Naive B cell (primary cell): ENCODE measurements around the gene OR52E4. TPM values are rescaled to one million over a fixed set of nuclear protein-coding genes. Genes with fewer than 3 reads are reported as not detected.
A peak's percentile ranks its signal among the peaks of the same experiment; 100 is the strongest.

Experiments
- ATAC-seq, 2 donors: fragments of 150-1000 bp; cut with Tn5 transposase; 2 replicates each; pipeline ENCODE4 v1.10.0; 2021; ENCODE audit warnings: low read depth in 2 of 2, mild to moderate bottlenecking in 2 of 2, moderate library complexity in 2 of 2
- DNase-seq: peaks from one replicate; pipeline ENCODE4 v3.0.0; 2022
- H3K27ac Mint-ChIP-seq, 6 donors: one replicate each; pipeline ENCODE4 v1.8.0; 2020 to 2022; ENCODE audit warnings: mild to moderate bottlenecking in 6 of 6, mixed read lengths in 6 of 6, moderate library complexity in 5 of 6, inconsistent platforms in 2 of 6
- H3K27me3 Mint-ChIP-seq, 3 donors: one replicate each; pipeline ENCODE4 v1.8.0; 2021 to 2022; ENCODE audit warnings: mixed read lengths in 3 of 3, mild to moderate bottlenecking in 1 of 3
- H3K36me3 Mint-ChIP-seq, 2 donors: one replicate each; pipeline ENCODE4 v1.8.0; 2020 to 2022; ENCODE audit warnings: mixed read lengths in 2 of 2, inconsistent platforms in 1 of 2, mild to moderate bottlenecking in 1 of 2
- H3K4me1 Mint-ChIP-seq, 3 donors: one replicate each; pipeline ENCODE4 v1.8.0; 2020 to 2022; ENCODE audit warnings: mixed read lengths in 3 of 3, inconsistent platforms in 1 of 3, mild to moderate bottlenecking in 1 of 3, moderate library complexity in 1 of 3
- H3K4me3 Mint-ChIP-seq, 8 donors: one replicate each; pipeline ENCODE4 v1.8.0; 2020 to 2022; ENCODE audit warnings: mild to moderate bottlenecking in 8 of 8, mixed read lengths in 8 of 8, moderate library complexity in 8 of 8, inconsistent platforms in 2 of 8
- H3K9me3 Mint-ChIP-seq, 7 donors: one replicate each; pipeline ENCODE4 v1.8.0; 2020 to 2022; ENCODE audit warnings: mixed read lengths in 7 of 7, mild to moderate bottlenecking in 5 of 7, inconsistent platforms in 2 of 7, moderate library complexity in 1 of 7
- polyA plus RNA-seq, 6 donors: library from polyadenylated mRNA; unstranded; fragments of 300-500 nt; fragmentation: Illumina TruSeq; gene quantifications; one replicate each; pipeline ENCODE4 v1.2.3, GENCODE V29; 2021; ENCODE audit warnings: low read depth in 6 of 6

Gene OR52E4
- polyA plus RNA-seq, 6 donors from 2014 or later, result not detected

GRCh38 chr11:5891216-5891800, 10.9 kb downstream of the OR52E4 start:
- no peak for ATAC-seq
- DNase-seq, result peak; percentile 12
- Mint-ChIP-seq H3K36me3 (no peaks in the 10 kb centered on the region), H3K4me3 (no peak overlapping the region), H3K27ac (no peak overlapping the region), H3K4me1 (no peaks in the 10 kb centered on the region), H3K9me3 (no peaks in the 10 kb centered on the region), H3K27me3 (peaks cover 4 to 10% (median 5%) of the 10 kb centered on the region in 3 donors)

GRCh38 chr11:5892908-5893307, 12.5 kb downstream of the OR52E4 start, which contains the start of gene OR52E5:
OR52E5 (plus strand) TSS chr11:5893208; CDS start chr11:5900777, 7,569 bp downstream.
- Mint-ChIP-seq H3K9me3 (no peaks in the 10 kb centered on the region), H3K36me3 (no peaks in the 10 kb centered on the region), H3K27ac (no peak within 1 kb of the TSS), H3K27me3 (peaks cover 0 to 9% (median 4%) of the 10 kb centered on the region in 3 donors), H3K4me3 (no peak within 1 kb of the TSS), H3K4me1 (no peaks in the 10 kb centered on the region)
- no peak for ATAC-seq
- DNase-seq, result no peak

GRCh38 chr11:5899534-5899933, 19.1 kb downstream of the OR52E4 start:
- no peaks in the 10 kb centered on the region for H3K9me3 Mint-ChIP-seq
- H3K36me3 Mint-ChIP-seq, result no peaks in the 10 kb centered on the region
- DNase-seq, result no peak
- no peaks in the 10 kb centered on the region for H3K4me1 Mint-ChIP-seq
- H3K27ac Mint-ChIP-seq, result no peak overlapping the region
- no peak overlapping the region for H3K4me3 Mint-ChIP-seq
- peaks cover 0 to 13% (median 9%) of the 10 kb centered on the region in 3 donors for H3K27me3 Mint-ChIP-seq
- no peak for ATAC-seq

GRCh38 chr11:5910540-5910939, 30.1 kb downstream of the OR52E4 start:
- H3K9me3 Mint-ChIP-seq, result peaks cover 0 to 18% (median 10%) of the 10 kb centered on the region in 7 donors
- no peak for DNase-seq
- no peaks in the 10 kb centered on the region for H3K36me3 Mint-ChIP-seq
- no peaks in the 10 kb centered on the region for H3K4me1 Mint-ChIP-seq
- no peak overlapping the region for H3K27ac Mint-ChIP-seq
- H3K4me3 Mint-ChIP-seq, result peak overlapping the region in 1 of 8 donors; percentile 35
- ATAC-seq, result no peak
- peaks cover 9 to 30% (median 21%) of the 10 kb centered on the region in 3 donors for H3K27me3 Mint-ChIP-seq

- DNase-seq (no peak), ATAC-seq (no peak)
- no peak overlapping the region for H3K27ac Mint-ChIP-seq
- peaks cover 4 to 53% (median 22%) of the 10 kb centered on the region in 7 donors for H3K9me3 Mint-ChIP-seq
- H3K36me3 Mint-ChIP-seq, result no peaks in the 10 kb centered on the region
- H3K27me3 Mint-ChIP-seq, result no peaks in the 10 kb centered on the region
- no peak overlapping the region for H3K4me3 Mint-ChIP-seq
- no peaks in the 10 kb centered on the region for H3K4me1 Mint-ChIP-seq
These were observed 42.5 kb downstream of the OR52E4 start for GRCh38 chr11:5922749-5923426.

GRCh38 chr11:5923427-5923776, 43.0 kb downstream of the OR52E4 start:
- Mint-ChIP-seq H3K4me3 (no peak overlapping the region), H3K27ac (no peak overlapping the region), H3K27me3 (no peaks in the 10 kb centered on the region), H3K9me3 (peaks cover 6 to 54% (median 22%) of the 10 kb centered on the region in 7 donors), H3K4me1 (no peaks in the 10 kb centered on the region), H3K36me3 (no peaks in the 10 kb centered on the region)
- ATAC-seq (no peak), DNase-seq (no peak)

- Mint-ChIP-seq H3K4me3 (no peak overlapping the region), H3K9me3 (peaks cover 8 to 52% (median 22%) of the 10 kb centered on the region in 7 donors), H3K36me3 (no peaks in the 10 kb centered on the region), H3K27ac (no peak overlapping the region), H3K4me1 (no peaks in the 10 kb centered on the region), H3K27me3 (no peaks in the 10 kb centered on the region)
- ATAC-seq (no peak), DNase-seq (no peak)
These were observed 43.4 kb downstream of the OR52E4 start for GRCh38 chr11:5923794-5924193.

- Mint-ChIP-seq H3K4me1 (no peaks in the 10 kb centered on the region), H3K4me3 (no peak overlapping the region), H3K27me3 (no peaks in the 10 kb centered on the region), H3K36me3 (no peaks in the 10 kb centered on the region), H3K9me3 (peaks cover 19 to 48% (median 29%) of the 10 kb centered on the region in 7 donors), H3K27ac (no peak overlapping the region)
- no peak for ATAC-seq
- DNase-seq, result no peak
These were observed 47.8 kb downstream of the OR52E4 start for GRCh38 chr11:5928271-5928670.

- Mint-ChIP-seq H3K36me3 (no peaks in the 10 kb centered on the region), H3K4me1 (no peaks in the 10 kb centered on the region), H3K27me3 (no peaks in the 10 kb centered on the region), H3K9me3 (peaks cover 16 to 44% (median 26%) of the 10 kb centered on the region in 7 donors), H3K27ac (peak overlapping the region in 1 of 6 donors; percentile 49), H3K4me3 (no peak overlapping the region)
- no peak for ATAC-seq
- DNase-seq, result no peak
These were observed 48.4 kb downstream of the OR52E4 start for GRCh38 chr11:5928811-5929210.

GRCh38 chr11:5929571-5930368, 49.3 kb downstream of the OR52E4 start:
- Mint-ChIP-seq H3K4me1 (no peaks in the 10 kb centered on the region), H3K27ac (no peak overlapping the region), H3K36me3 (no peaks in the 10 kb centered on the region), H3K9me3 (peaks cover 9 to 38% (median 26%) of the 10 kb centered on the region in 7 donors), H3K27me3 (no peaks in the 10 kb centered on the region), H3K4me3 (no peak overlapping the region)
- ATAC-seq, result no peak
- DNase-seq, result no peak

GRCh38 chr11:5930614-5931013, 50.2 kb downstream of the OR52E4 start:
- no peaks in the 10 kb centered on the region for H3K36me3 Mint-ChIP-seq
- no peak for ATAC-seq

GRCh38 chr11:5931061-5931460, 50.6 kb downstream of the OR52E4 start:
- peaks cover 4 to 34% (median 22%) of the 10 kb centered on the region in 7 donors for H3K9me3 Mint-ChIP-seq
- H3K4me1 Mint-ChIP-seq, result no peaks in the 10 kb centered on the region
- H3K4me3 Mint-ChIP-seq, result no peak overlapping the region
- ATAC-seq (no peak), DNase-seq (no peak)
- no peaks in the 10 kb centered on the region for H3K36me3 Mint-ChIP-seq
- no peaks in the 10 kb centered on the region for H3K27me3 Mint-ChIP-seq
- H3K27ac Mint-ChIP-seq, result no peak overlapping the region

More at GRCh38 chr11:5930614-5931013, 50.2 kb downstream of the OR52E4 start:
- no peaks in the 10 kb centered on the region for H3K4me1 Mint-ChIP-seq
- H3K27ac Mint-ChIP-seq, result no peak overlapping the region
- H3K9me3 Mint-ChIP-seq, result peaks cover 7 to 34% (median 25%) of the 10 kb centered on the region in 7 donors
- no peaks in the 10 kb centered on the region for H3K27me3 Mint-ChIP-seq
- H3K4me3 Mint-ChIP-seq, result no peak overlapping the region
- no peak for DNase-seq

GRCh38 chr11:5932671-5933070, 52.2 kb downstream of the OR52E4 start:
- ATAC-seq (no peak), DNase-seq (no peak)
- Mint-ChIP-seq H3K27ac (no peak overlapping the region), H3K36me3 (no peaks in the 10 kb centered on the region), H3K4me1 (no peaks in the 10 kb centered on the region), H3K4me3 (no peak overlapping the region), H3K9me3 (peaks cover 4 to 39% (median 18%) of the 10 kb centered on the region in 7 donors), H3K27me3 (peaks cover 0 to under 1% (median 0%) of the 10 kb centered on the region in 3 donors)
